ENCODE results near the gene ACRBP. TPM values are rescaled to one million over a fixed set of nuclear protein-coding genes. Genes with fewer than 3 reads are reported as not detected.

Gene ACRBP
- total RNA-seq, 1 experiment from 2014 or later = not detected

Other genes with a start within 250 kb of the ACRBP start
- gene CD27, start 202.5 kb downstream of the ACRBP start, total RNA-seq (2014; rRNA removed; shearing (Covaris generic)) = not detected in 2 replicates
- gene TAPBPL, start 195.4 kb downstream of the ACRBP start, total RNA-seq (2014; rRNA removed; shearing (Covaris generic)) = 11.6 and 12.9 TPM in 2 replicates
- 3.8 and 5.5 TPM in 2 replicates for gene VAMP1, start 176.8 kb downstream of the ACRBP start, total RNA-seq (2014; rRNA removed; shearing (Covaris generic))
- 241 and 261 TPM in 2 replicates for gene MRPL51, start 154.2 kb downstream of the ACRBP start, total RNA-seq (2014; rRNA removed; shearing (Covaris generic))
- gene NCAPD2, start 153.3 kb downstream of the ACRBP start, total RNA-seq (2014; rRNA removed; shearing (Covaris generic)) = 158 and 173 TPM in 2 replicates
- 10,781 and 12,621 TPM in 2 replicates for gene GAPDH, start 112.9 kb downstream of the ACRBP start, total RNA-seq (2014; rRNA removed; shearing (Covaris generic))
- 7.7 and 9.5 TPM in 2 replicates for gene IFFO1, start 91.4 kb downstream of the ACRBP start, total RNA-seq (2014; rRNA removed; shearing (Covaris generic))
- gene NOP2, start 79.1 kb downstream of the ACRBP start, total RNA-seq (2014; rRNA removed; shearing (Covaris generic)) = 80.0 and 90.1 TPM in 2 replicates
- gene CHD4, start 40.1 kb downstream of the ACRBP start, total RNA-seq (2014; rRNA removed; shearing (Covaris generic)) = 348 and 371 TPM in 2 replicates
- gene LPAR5, start 11.5 kb downstream of the ACRBP start, total RNA-seq (2014; rRNA removed; shearing (Covaris generic)) = 0.27 and 0.29 TPM in 2 replicates
- 22.3 and 25.5 TPM in 2 replicates for gene ING4, start 15.7 kb upstream of the ACRBP start, total RNA-seq (2014; rRNA removed; shearing (Covaris generic))
- 28.8 and 42.6 TPM in 2 replicates for gene ZNF384, start 41.9 kb upstream of the ACRBP start, total RNA-seq (2014; rRNA removed; shearing (Covaris generic))
- gene PIANP, start 53.4 kb upstream of the ACRBP start, total RNA-seq (2014; rRNA removed; shearing (Covaris generic)) = 0.45 TPM in 1 of 2 replicates, not detected in the other
- 97.5 and 97.6 TPM in 2 replicates for gene COPS7A, start 76.6 kb upstream of the ACRBP start, total RNA-seq (2014; rRNA removed; shearing (Covaris generic))
- 283 and 297 TPM in 2 replicates for gene MLF2, start 105.7 kb upstream of the ACRBP start, total RNA-seq (2014; rRNA removed; shearing (Covaris generic))
- gene PTMS, start 118.9 kb upstream of the ACRBP start, total RNA-seq (2014; rRNA removed; shearing (Covaris generic)) = 105 and 148 TPM in 2 replicates
- gene LAG3, start 125.1 kb upstream of the ACRBP start, total RNA-seq (2014; rRNA removed; shearing (Covaris generic)) = 0.20 and 2.0 TPM in 2 replicates
- gene CD4, start 142.1 kb upstream of the ACRBP start, total RNA-seq (2014; rRNA removed; shearing (Covaris generic)) = 0.10 TPM in 1 of 2 replicates, not detected in the other
- 7.2 and 8.7 TPM in 2 replicates for gene GPR162, start 174.4 kb upstream of the ACRBP start, total RNA-seq (2014; rRNA removed; shearing (Covaris generic))
- gene P3H3, start 181.0 kb upstream of the ACRBP start, total RNA-seq (2014; rRNA removed; shearing (Covaris generic)) = 31.5 and 31.7 TPM in 2 replicates
- 1.5 and 1.6 TPM in 2 replicates for gene GNB3, start 193.5 kb upstream of the ACRBP start, total RNA-seq (2014; rRNA removed; shearing (Covaris generic))
- 129 and 190 TPM in 2 replicates for gene CDCA3, start 203.9 kb upstream of the ACRBP start, total RNA-seq (2014; rRNA removed; shearing (Covaris generic))
- gene USP5, start 204.7 kb upstream of the ACRBP start, total RNA-seq (2014; rRNA removed; shearing (Covaris generic)) = 109 and 112 TPM in 2 replicates
- gene TPI1, start 220.1 kb upstream of the ACRBP start, total RNA-seq (2014; rRNA removed; shearing (Covaris generic)) = 1,401 and 1,471 TPM in 2 replicates
- gene SPSB2, start 225.9 kb upstream of the ACRBP start, total RNA-seq (2014; rRNA removed; shearing (Covaris generic)) = 15.7 and 20.0 TPM in 2 replicates

Measured in HT1080 (cell line).